T-helper 2 cell treated with Interferon-gamma antibody and Interleukin-4, amounts not matched to agents 5 μg/mL and 100 μg/mL, for 36 hours (primary cell): ENCODE results near the gene INF2.

Experiments used
- DNase-seq: peaks from one replicate; pipeline ENCODE4 v3.0.0; 2021; ENCODE audit warnings: low spot score
- H3K27ac Mint-ChIP-seq: one replicate; pipeline ENCODE4 v1.8.0; 2021; ENCODE audit warnings: mild to moderate bottlenecking, mixed read lengths
- H3K27me3 Mint-ChIP-seq: one replicate; pipeline ENCODE4 v1.8.0; 2021; ENCODE audit warnings: low read depth, mixed read lengths
- H3K36me3 Mint-ChIP-seq: one replicate; pipeline ENCODE4 v1.8.0; 2021; ENCODE audit warnings: low read depth, mixed read lengths
- H3K4me1 Mint-ChIP-seq: one replicate; pipeline ENCODE4 v1.8.0; 2021; ENCODE audit warnings: low read depth, mixed read lengths
- H3K4me3 Mint-ChIP-seq: one replicate; pipeline ENCODE4 v1.8.0; 2022; ENCODE audit warnings: mild to moderate bottlenecking, moderate library complexity, mixed read lengths
- H3K9me3 Mint-ChIP-seq: one replicate; pipeline ENCODE4 v1.8.0; 2021; ENCODE audit warnings: mixed read lengths

Gene INF2

GRCh38 chr14:104704252-104704651 is 14.8 kb downstream of the INF2 start:
- peaks cover 16% of the 10 kb centered on the region for H3K36me3 Mint-ChIP-seq
- peaks cover 2% of the 10 kb centered on the region for H3K4me1 Mint-ChIP-seq
- no peaks in the 10 kb centered on the region for H3K27me3 Mint-ChIP-seq
- H3K4me3 Mint-ChIP-seq, result no peak overlapping the region
- no peak overlapping the region for H3K27ac Mint-ChIP-seq
- no peaks in the 10 kb centered on the region for H3K9me3 Mint-ChIP-seq
- no peak for DNase-seq

GRCh38 chr14:104705340-104706047 is 16.1 kb downstream of the INF2 start:
- no peaks in the 10 kb centered on the region for H3K27me3 Mint-ChIP-seq
- H3K36me3 Mint-ChIP-seq, result peaks cover 20% of the 10 kb centered on the region
- H3K4me3 Mint-ChIP-seq, result no peak overlapping the region
- H3K27ac Mint-ChIP-seq, result no peak overlapping the region
- H3K9me3 Mint-ChIP-seq, result no peaks in the 10 kb centered on the region
- DNase-seq, result no peak
- H3K4me1 Mint-ChIP-seq, result peaks cover 2% of the 10 kb centered on the region

GRCh38 chr14:104706733-104707607 is 17.6 kb downstream of the INF2 start:
- Mint-ChIP-seq H3K27ac (no peak overlapping the region), H3K36me3 (peaks cover 21% of the 10 kb centered on the region), H3K27me3 (no peaks in the 10 kb centered on the region), H3K4me3 (no peak overlapping the region), H3K9me3 (no peaks in the 10 kb centered on the region), H3K4me1 (peaks cover 2% of the 10 kb centered on the region)
- DNase-seq, result no peak

- no peaks in the 10 kb centered on the region for H3K9me3 Mint-ChIP-seq
- no peaks in the 10 kb centered on the region for H3K27me3 Mint-ChIP-seq
- H3K4me3 Mint-ChIP-seq, result no peak overlapping the region
- DNase-seq, result no peak
- H3K36me3 Mint-ChIP-seq, result peaks cover 21% of the 10 kb centered on the region
- H3K27ac Mint-ChIP-seq, result no peak overlapping the region
- H3K4me1 Mint-ChIP-seq, result peaks cover 2% of the 10 kb centered on the region
Measured at GRCh38 chr14:104707608-104708595, 18.5 kb downstream of the INF2 start.

GRCh38 chr14:104708606-104709268 is 19.3 kb downstream of the INF2 start:
- peak; percentile 61 for DNase-seq
- H3K27me3 Mint-ChIP-seq, result no peaks in the 10 kb centered on the region
- H3K4me1 Mint-ChIP-seq, result peaks cover 2% of the 10 kb centered on the region
- H3K36me3 Mint-ChIP-seq, result peaks cover 16% of the 10 kb centered on the region
- H3K4me3 Mint-ChIP-seq, result no peak overlapping the region
- H3K9me3 Mint-ChIP-seq, result no peaks in the 10 kb centered on the region
- H3K27ac Mint-ChIP-seq, result peak overlapping the region; percentile 72

- Mint-ChIP-seq H3K27ac (no peak overlapping the region), H3K4me3 (no peak overlapping the region), H3K36me3 (peaks cover 9% of the 10 kb centered on the region), H3K9me3 (no peaks in the 10 kb centered on the region), H3K27me3 (no peaks in the 10 kb centered on the region), H3K4me1 (peaks cover 2% of the 10 kb centered on the region)
- no peak for DNase-seq
Measured at GRCh38 chr14:104709387-104710039, 20.1 kb downstream of the INF2 start.

- DNase-seq, result no peak
- no peak overlapping the region for H3K4me3 Mint-ChIP-seq
- H3K36me3 Mint-ChIP-seq, result peaks cover 12% of the 10 kb centered on the region
- H3K9me3 Mint-ChIP-seq, result no peaks in the 10 kb centered on the region
- peaks cover 2% of the 10 kb centered on the region for H3K4me1 Mint-ChIP-seq
- no peaks in the 10 kb centered on the region for H3K27me3 Mint-ChIP-seq
- H3K27ac Mint-ChIP-seq, result no peak overlapping the region
Measured at GRCh38 chr14:104710071-104710735, 20.8 kb downstream of the INF2 start.

- Mint-ChIP-seq H3K9me3 (no peaks in the 10 kb centered on the region), H3K36me3 (peaks cover 20% of the 10 kb centered on the region), H3K27ac (no peak overlapping the region), H3K4me3 (no peak overlapping the region), H3K4me1 (peaks cover 2% of the 10 kb centered on the region), H3K27me3 (no peaks in the 10 kb centered on the region)
- no peak for DNase-seq
Measured at GRCh38 chr14:104712881-104713734, 23.7 kb downstream of the INF2 start.

- DNase-seq, result no peak
- H3K4me1 Mint-ChIP-seq, result no peaks in the 10 kb centered on the region
- peaks cover 18% of the 10 kb centered on the region for H3K36me3 Mint-ChIP-seq
- no peaks in the 10 kb centered on the region for H3K27me3 Mint-ChIP-seq
- no peak overlapping the region for H3K4me3 Mint-ChIP-seq
- H3K27ac Mint-ChIP-seq, result no peak overlapping the region
- H3K9me3 Mint-ChIP-seq, result no peaks in the 10 kb centered on the region
Measured at GRCh38 chr14:104714066-104714465, 24.6 kb downstream of the INF2 start.

- H3K36me3 Mint-ChIP-seq, result peaks cover 20% of the 10 kb centered on the region
- no peaks in the 10 kb centered on the region for H3K27me3 Mint-ChIP-seq
- H3K27ac Mint-ChIP-seq, result no peak overlapping the region
- no peaks in the 10 kb centered on the region for H3K9me3 Mint-ChIP-seq
- no peak overlapping the region for H3K4me3 Mint-ChIP-seq
- DNase-seq, result no peak
- H3K4me1 Mint-ChIP-seq, result no peaks in the 10 kb centered on the region
Measured at GRCh38 chr14:104714681-104715080, 25.3 kb downstream of the INF2 start.

- Mint-ChIP-seq H3K4me1 (no peaks in the 10 kb centered on the region), H3K4me3 (no peak overlapping the region), H3K36me3 (peaks cover 21% of the 10 kb centered on the region), H3K9me3 (no peaks in the 10 kb centered on the region), H3K27ac (no peak overlapping the region), H3K27me3 (no peaks in the 10 kb centered on the region)
- DNase-seq, result no peak
Measured at GRCh38 chr14:104715416-104715815, 26.0 kb downstream of the INF2 start.

- Mint-ChIP-seq H3K27ac (no peak overlapping the region), H3K4me1 (no peaks in the 10 kb centered on the region), H3K4me3 (no peak overlapping the region), H3K36me3 (peaks cover 20% of the 10 kb centered on the region), H3K27me3 (no peaks in the 10 kb centered on the region), H3K9me3 (no peaks in the 10 kb centered on the region)
- no peak for DNase-seq
Measured at GRCh38 chr14:104715871-104716270, 26.5 kb downstream of the INF2 start.
